Measurements from ENCODE around the gene PIP5K1B.

GRCh38 chr9:68727636-68728035 lies 22.6 kb downstream of the PIP5K1B start:
- TF ChIP-seq CTCF (IDR thresholded peaks at IDR 0.05) (no peak), POLR2A (IDR thresholded peaks at IDR 0.05) (no peak)
